ENCODE measurements around the gene MAK.
"Not testable (repeated sequence)": the region's sequence is repeated elsewhere in the genome, so short reads cannot be mapped to it uniquely, and the experiment has no call there.

Gene MAK

DNA sequence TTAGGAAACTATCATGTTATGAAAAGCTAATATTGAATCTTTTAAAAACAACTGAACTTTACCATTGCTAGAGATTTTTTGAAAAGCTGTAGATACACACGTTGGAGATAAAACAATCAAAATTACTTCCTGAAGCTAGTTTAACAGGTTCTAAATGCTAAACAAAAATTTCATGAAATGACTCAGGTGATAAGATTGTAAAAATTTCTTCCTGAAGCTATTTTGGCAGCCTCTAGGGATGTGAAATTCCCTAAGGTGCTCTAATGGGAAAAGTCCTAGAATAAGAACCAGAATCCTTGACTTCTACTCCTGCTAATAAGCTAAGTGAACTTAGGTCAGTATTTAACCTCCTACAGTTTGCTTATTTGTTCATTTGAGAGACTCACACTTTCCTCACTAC is 35.0 kb upstream of the MAK start:
- Mint-ChIP-seq H3K9me3 (no peaks in the 10 kb centered on the region), H3K27me3 (peaks cover 14 to 38% of the 10 kb centered on the region in 2 donors), H3K4me3 (no peak overlapping the region), H3K27ac (no peak overlapping the region), H3K36me3 (no peaks in the 10 kb centered on the region), H3K4me1 (no peaks in the 10 kb centered on the region)
- DNase-seq: no peak
- no peak for ATAC-seq (replicated peaks)

GRCh38 chr6:10867952-10868351 is 29.6 kb upstream of the MAK start:
- Mint-ChIP-seq H3K4me3 (no peak overlapping the region), H3K36me3 (no peaks in the 10 kb centered on the region), H3K4me1 (no peaks in the 10 kb centered on the region), H3K27ac (no peak overlapping the region), H3K27me3 (peaks cover 7 to 8% of the 10 kb centered on the region in 2 donors), H3K9me3 (no peaks in the 10 kb centered on the region)
- ATAC-seq (replicated peaks): no peak
- no peak for DNase-seq

DNA sequence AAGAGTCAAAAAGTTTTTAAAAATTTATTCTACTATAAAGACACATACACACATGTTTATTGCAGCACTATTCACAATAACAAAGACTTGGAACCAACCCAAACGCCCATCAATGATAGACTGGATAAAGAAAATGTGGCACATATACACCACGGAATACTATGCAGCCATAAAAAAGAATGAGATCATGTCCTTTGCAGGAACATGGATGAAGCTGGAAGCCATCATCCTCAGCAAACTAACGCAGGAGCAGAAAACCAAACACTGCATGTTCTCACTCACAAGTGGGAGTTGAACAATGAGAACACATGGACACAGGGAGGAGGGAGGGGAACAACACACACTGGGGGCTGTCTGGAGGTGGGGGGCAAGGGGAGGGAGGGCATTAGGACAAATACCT is 28.4 kb upstream of the MAK start:
- H3K27me3 Mint-ChIP-seq, H3K27ac Mint-ChIP-seq, H3K36me3 Mint-ChIP-seq: not testable (repeated sequence)

GRCh38 chr6:10863031-10863430 is 24.7 kb upstream of the MAK start:
- not testable (repeated sequence) for H3K9me3 Mint-ChIP-seq; H3K36me3 Mint-ChIP-seq; DNase-seq; ATAC-seq (replicated peaks); H3K4me3 Mint-ChIP-seq; H3K4me1 Mint-ChIP-seq; H3K27ac Mint-ChIP-seq
- H3K27me3 Mint-ChIP-seq: peaks cover 0 to 12% of the 10 kb centered on the region in 2 donors

More for the DNA sequence above, 28.4 kb upstream of the MAK start:
- not testable (repeated sequence) for ATAC-seq (replicated peaks); DNase-seq; H3K9me3 Mint-ChIP-seq; H3K4me3 Mint-ChIP-seq; H3K4me1 Mint-ChIP-seq

DNA sequence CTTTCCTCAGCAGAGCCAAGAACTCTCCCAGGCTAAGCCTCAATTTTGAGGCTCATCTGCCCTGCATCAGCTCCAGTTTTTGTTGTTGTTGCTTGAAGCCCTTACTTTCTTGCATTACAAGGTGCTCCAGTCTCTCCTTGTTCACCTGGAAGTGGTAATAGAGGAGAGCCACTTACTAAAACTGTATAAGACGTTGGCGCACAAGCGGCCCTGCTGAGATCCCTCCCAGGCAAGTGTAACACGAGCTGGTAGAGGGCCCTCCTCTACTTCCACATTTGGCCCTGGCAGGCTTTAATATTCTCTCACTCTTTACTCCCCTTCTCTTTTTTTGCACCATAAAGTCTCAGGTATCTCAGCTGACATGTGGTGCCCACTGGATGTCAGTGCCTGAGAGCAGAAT is 24.0 kb upstream of the MAK start:
- H3K4me1 Mint-ChIP-seq: no peaks in the 10 kb centered on the region

DNA sequence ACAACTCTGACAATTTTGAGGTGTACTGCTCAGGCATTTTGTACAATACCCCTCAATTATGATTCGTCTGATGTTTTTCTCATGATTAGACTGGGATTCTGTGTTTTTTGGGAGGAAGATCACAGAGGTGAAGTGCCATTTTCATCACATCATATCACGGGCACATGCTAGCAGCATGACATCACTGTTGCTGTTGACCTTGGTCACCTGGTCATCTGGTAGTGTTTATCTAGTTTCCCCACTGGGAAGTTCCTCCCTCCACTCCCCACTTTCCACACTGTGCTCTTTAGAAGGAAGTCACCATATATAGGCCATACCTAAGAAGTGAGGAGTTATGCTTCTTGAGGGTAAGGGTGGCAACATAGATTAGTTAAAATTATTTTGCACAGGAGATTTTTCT is 22.7 kb upstream of the MAK start:
- H3K4me3 Mint-ChIP-seq: no peak overlapping the region
- no peaks in the 10 kb centered on the region for H3K36me3 Mint-ChIP-seq
- H3K27me3 Mint-ChIP-seq: peaks cover 0 to 17% of the 10 kb centered on the region in 2 donors

More for the DNA sequence above, 24.0 kb upstream of the MAK start:
- DNase-seq (no peak), ATAC-seq (replicated peaks) (no peak)
- Mint-ChIP-seq H3K9me3 (no peaks in the 10 kb centered on the region), H3K4me3 (no peak overlapping the region), H3K27me3 (peaks cover 0 to 17% of the 10 kb centered on the region in 2 donors), H3K27ac (no peak overlapping the region), H3K36me3 (no peaks in the 10 kb centered on the region)

GRCh38 chr6:10857259-10857658 is 18.9 kb upstream of the MAK start:
- DNase-seq (no peak), ATAC-seq (replicated peaks) (no peak)
- H3K27me3 Mint-ChIP-seq: peaks cover 0 to 28% of the 10 kb centered on the region in 2 donors
- H3K27ac Mint-ChIP-seq: no peak overlapping the region
- H3K9me3 Mint-ChIP-seq: peaks cover 8 to 9% of the 10 kb centered on the region in 2 donors
- peaks cover 0 to 6% of the 10 kb centered on the region in 2 donors for H3K36me3 Mint-ChIP-seq
- H3K4me3 Mint-ChIP-seq: no peak overlapping the region
- H3K4me1 Mint-ChIP-seq: peaks cover 4 to 5% of the 10 kb centered on the region in 2 donors

More for the DNA sequence above, 22.7 kb upstream of the MAK start:
- no peaks in the 10 kb centered on the region for H3K4me1 Mint-ChIP-seq
- no peak for ATAC-seq (replicated peaks)
- no peak overlapping the region for H3K27ac Mint-ChIP-seq
- DNase-seq: no peak
- no peaks in the 10 kb centered on the region for H3K9me3 Mint-ChIP-seq

DNA sequence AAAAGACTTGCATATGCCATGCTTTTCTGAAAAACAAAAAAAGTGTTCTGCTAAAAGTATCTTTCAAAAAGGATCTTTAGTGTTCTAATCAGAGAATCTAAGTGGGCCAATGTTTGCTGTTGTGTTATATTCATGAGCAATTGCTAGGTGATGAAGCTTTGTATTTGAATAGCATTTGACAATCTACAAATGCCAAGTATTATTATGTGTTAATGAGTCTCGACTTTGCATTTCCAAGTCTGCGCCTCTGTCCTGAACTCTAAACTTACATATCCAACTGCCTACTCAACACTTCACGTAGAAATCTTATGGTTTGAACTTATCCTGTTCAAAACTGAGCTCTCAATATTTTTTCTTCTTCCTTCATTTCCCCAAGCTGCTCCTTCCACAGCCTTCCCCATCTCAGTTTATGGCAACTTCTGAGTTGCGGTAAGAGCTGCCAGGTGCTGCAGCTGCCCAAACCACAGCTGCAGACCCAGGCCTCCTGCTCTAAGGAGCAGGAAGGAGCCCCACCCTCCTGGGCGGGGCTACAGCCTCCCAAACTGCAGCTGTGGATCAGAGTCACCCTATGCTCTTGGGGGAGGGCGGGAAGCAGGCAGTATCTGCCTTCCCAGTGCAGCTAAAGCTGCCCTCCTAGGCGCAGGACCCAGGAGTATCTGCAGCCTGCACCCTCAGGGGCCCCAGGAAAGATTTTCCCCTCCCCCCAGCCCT is 16.7 kb upstream of the MAK start:
- Mint-ChIP-seq H3K36me3 (peaks cover 0 to 6% of the 10 kb centered on the region in 2 donors), H3K4me1 (peaks cover 4 to 5% of the 10 kb centered on the region in 2 donors), H3K9me3 (peaks cover 8 to 9% of the 10 kb centered on the region in 2 donors), H3K4me3 (no peak overlapping the region), H3K27ac (no peak overlapping the region), H3K27me3 (peaks cover 4 to 18% of the 10 kb centered on the region in 2 donors)
- no peak for ATAC-seq (replicated peaks)
- DNase-seq: no peak

- ATAC-seq (replicated peaks); DNase-seq; H3K4me3 Mint-ChIP-seq; H3K27ac Mint-ChIP-seq; H3K4me1 Mint-ChIP-seq; H3K9me3 Mint-ChIP-seq; H3K36me3 Mint-ChIP-seq: not testable (repeated sequence)
- H3K27me3 Mint-ChIP-seq: peaks cover 10 to 24% of the 10 kb centered on the region in 2 donors
These were observed 15.5 kb upstream of the MAK start for GRCh38 chr6:10853849-10854300.

- DNase-seq (no peak), ATAC-seq (replicated peaks) (no peak)
- peaks cover 10 to 17% of the 10 kb centered on the region in 2 donors for H3K27me3 Mint-ChIP-seq
- H3K27ac Mint-ChIP-seq: no peak overlapping the region
- H3K36me3 Mint-ChIP-seq: peaks cover 0 to 6% of the 10 kb centered on the region in 2 donors
- peaks cover 8 to 9% of the 10 kb centered on the region in 2 donors for H3K9me3 Mint-ChIP-seq
- H3K4me1 Mint-ChIP-seq: peaks cover 4 to 5% of the 10 kb centered on the region in 2 donors
- no peak overlapping the region for H3K4me3 Mint-ChIP-seq
These were observed 14.1 kb upstream of the MAK start for GRCh38 chr6:10852361-10852960.

- no peak for ATAC-seq (replicated peaks)
These were observed 12.4 kb upstream of the MAK start for GRCh38 chr6:10850728-10851127.

GRCh38 chr6:10849901-10850300 is 11.6 kb upstream of the MAK start:
- no peak overlapping the region for H3K27ac Mint-ChIP-seq
- peaks cover 5 to 8% of the 10 kb centered on the region in 2 donors for H3K9me3 Mint-ChIP-seq
- no peaks in the 10 kb centered on the region for H3K4me1 Mint-ChIP-seq
- DNase-seq: no peak
- ATAC-seq (replicated peaks): no peak
- H3K27me3 Mint-ChIP-seq: peaks cover 14 to 29% of the 10 kb centered on the region in 2 donors
- H3K36me3 Mint-ChIP-seq: peaks cover 0 to 6% of the 10 kb centered on the region in 2 donors
- H3K4me3 Mint-ChIP-seq: no peak overlapping the region

More at GRCh38 chr6:10850728-10851127, 12.4 kb upstream of the MAK start:
- H3K4me1 Mint-ChIP-seq: peaks cover 4 to 5% of the 10 kb centered on the region in 2 donors
- no peak overlapping the region for H3K4me3 Mint-ChIP-seq
- no peak for DNase-seq
- peaks cover 0 to 6% of the 10 kb centered on the region in 2 donors for H3K36me3 Mint-ChIP-seq
- H3K27me3 Mint-ChIP-seq: peaks cover 14 to 27% of the 10 kb centered on the region in 2 donors
- no peak overlapping the region for H3K27ac Mint-ChIP-seq
- peaks cover 8 to 9% of the 10 kb centered on the region in 2 donors for H3K9me3 Mint-ChIP-seq

- ATAC-seq (replicated peaks) (no peak), DNase-seq (no peak)
- Mint-ChIP-seq H3K27me3 (peaks cover 14 to 33% of the 10 kb centered on the region in 2 donors), H3K27ac (no peak overlapping the region), H3K36me3 (peaks cover 0 to 3% of the 10 kb centered on the region in 2 donors), H3K9me3 (no peaks in the 10 kb centered on the region), H3K4me3 (no peak overlapping the region), H3K4me1 (no peaks in the 10 kb centered on the region)
These were observed 9.3 kb upstream of the MAK start for GRCh38 chr6:10847684-10848083.

GRCh38 chr6:10843554-10843953 is 5.2 kb upstream of the MAK start:
- ATAC-seq (replicated peaks) (no peak), DNase-seq (no peak)
- peaks cover 6 to 10% of the 10 kb centered on the region in 2 donors for H3K4me1 Mint-ChIP-seq
- H3K4me3 Mint-ChIP-seq: no peak overlapping the region
- peaks cover 18 to 38% of the 10 kb centered on the region in 2 donors for H3K27me3 Mint-ChIP-seq
- H3K36me3 Mint-ChIP-seq: peaks cover 0 to 3% of the 10 kb centered on the region in 2 donors
- H3K9me3 Mint-ChIP-seq: no peaks in the 10 kb centered on the region
- no peak overlapping the region for H3K27ac Mint-ChIP-seq

Data from stimulated activated naive B cell treated with anti-CD40 and anti-IgM and Interleukin-4, amounts not matched to agents 10 μg/mL and 1 μg/mL and 100 μg/mL, for 72 hours (primary cell).